GM21619 (cell line): ENCODE measurements around the gene KRT9.
"Not testable (repeated sequence)": the region's sequence is repeated elsewhere in the genome, so short reads cannot be mapped to it uniquely, and the experiment has no call there.

Experiments
- ATAC-seq: cut with Tn5 transposase; IDR thresholded peaks from one replicate; pipeline ENCODE4 v1.9.1; 2021; ENCODE audit not compliant: unreplicated experiment

KRT9 gene, protein sequence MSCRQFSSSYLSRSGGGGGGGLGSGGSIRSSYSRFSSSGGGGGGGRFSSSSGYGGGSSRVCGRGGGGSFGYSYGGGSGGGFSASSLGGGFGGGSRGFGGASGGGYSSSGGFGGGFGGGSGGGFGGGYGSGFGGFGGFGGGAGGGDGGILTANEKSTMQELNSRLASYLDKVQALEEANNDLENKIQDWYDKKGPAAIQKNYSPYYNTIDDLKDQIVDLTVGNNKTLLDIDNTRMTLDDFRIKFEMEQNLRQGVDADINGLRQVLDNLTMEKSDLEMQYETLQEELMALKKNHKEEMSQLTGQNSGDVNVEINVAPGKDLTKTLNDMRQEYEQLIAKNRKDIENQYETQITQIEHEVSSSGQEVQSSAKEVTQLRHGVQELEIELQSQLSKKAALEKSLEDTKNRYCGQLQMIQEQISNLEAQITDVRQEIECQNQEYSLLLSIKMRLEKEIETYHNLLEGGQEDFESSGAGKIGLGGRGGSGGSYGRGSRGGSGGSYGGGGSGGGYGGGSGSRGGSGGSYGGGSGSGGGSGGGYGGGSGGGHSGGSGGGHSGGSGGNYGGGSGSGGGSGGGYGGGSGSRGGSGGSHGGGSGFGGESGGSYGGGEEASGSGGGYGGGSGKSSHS

DNA sequence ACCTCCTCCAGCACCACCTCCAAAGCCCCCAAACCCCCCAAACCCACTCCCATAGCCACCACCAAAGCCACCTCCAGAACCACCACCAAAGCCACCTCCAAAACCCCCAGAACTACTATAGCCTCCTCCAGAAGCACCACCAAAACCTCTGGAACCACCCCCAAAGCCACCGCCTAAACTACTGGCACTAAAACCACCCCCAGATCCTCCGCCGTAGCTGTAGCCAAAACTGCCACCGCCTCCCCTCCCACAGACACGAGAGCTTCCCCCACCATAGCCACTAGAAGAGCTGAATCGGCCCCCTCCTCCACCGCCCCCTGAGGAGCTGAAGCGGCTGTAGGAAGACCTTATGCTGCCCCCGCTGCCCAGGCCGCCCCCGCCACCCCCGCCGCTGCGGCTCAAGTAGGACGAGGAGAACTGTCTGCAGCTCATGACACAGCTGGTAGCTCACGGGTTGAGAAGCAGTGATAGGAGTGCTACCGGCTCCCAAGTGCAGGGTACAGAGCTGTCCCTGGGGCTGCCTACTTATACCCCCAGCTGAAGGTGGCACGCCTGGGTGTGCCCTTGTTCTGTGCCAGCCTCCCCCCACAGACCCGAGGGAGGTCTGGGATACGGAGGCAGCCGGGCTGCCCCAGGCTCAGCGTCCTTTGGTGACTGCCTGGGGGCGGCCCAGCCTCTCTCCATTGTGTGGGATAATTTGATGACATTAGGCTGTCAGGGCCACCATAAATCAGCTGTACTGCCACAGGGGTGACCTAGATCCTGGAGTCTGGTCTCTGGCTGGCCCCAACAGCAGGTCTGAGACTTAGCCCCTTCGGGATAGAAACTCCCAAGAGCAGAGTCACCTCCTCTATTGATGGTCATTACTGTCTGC lies at the start of gene KRT9:
Gene KRT9 (minus strand): TSS at position 499 of the 874 bp plus-strand sequence. CDS start 67 bp downstream, at position 432.
- ATAC-seq: no peak

DNA sequence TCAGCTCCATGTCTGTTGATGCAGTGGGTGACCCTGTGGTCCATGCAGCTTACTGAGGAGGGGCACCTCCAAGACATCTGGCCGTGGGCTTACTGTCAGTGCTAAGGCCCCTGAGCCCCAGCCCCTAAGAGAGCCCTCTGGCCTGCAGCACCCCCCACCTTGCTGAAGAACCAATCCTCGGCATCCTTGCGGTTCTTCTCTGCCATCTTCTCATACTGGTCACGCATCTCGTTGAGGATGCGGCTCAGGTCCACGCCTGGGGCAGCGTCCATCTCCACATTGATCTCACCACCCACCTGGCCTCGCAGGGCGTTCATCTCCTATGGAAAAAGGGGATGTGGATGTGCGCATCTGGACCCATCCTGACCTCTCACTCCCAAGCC lies 49.6 kb upstream of the KRT9 start:
- ATAC-seq: not testable (repeated sequence)

DNA sequence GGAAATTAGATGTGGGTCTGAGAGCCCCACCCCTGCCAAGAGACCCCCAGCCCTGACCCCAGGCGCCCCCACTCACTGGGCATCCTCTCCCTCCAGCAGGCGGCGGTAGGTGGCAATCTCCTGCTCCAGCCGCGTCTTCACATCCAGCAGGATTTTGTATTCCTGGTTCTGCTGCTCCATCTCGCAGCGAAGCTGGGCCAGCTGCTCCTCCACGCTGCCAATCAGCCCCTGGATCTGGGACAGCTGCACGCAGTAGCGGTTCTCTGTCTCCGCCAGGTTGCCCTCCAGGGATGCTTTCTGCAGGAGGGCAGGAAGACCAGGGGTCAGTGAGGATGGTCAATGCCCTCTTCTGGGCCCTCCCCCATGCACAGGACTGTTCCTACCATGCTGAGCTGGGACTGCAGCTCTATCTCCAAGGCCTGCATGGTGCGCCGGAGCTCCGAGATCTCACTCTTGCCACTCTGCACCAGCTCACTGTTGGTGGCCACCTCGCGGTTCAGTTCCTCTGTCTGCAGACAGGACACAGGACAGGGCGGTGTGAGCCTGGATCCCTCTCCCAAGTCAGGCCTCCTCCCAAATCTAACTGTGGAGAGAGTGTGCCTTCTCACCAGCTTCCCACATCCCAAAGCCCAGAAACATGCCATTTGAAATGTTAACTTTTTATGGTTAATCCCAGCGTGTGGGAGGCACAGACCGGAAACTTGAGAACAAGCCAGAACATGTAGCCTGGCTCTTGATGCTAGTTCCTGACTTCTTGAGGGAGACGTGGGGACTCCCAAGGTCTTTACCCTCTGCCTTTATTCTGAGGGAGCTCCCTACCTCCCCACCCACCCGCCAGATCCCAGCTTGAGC lies 49.0 kb upstream of the KRT9 start:
- ATAC-seq: no peak

DNA sequence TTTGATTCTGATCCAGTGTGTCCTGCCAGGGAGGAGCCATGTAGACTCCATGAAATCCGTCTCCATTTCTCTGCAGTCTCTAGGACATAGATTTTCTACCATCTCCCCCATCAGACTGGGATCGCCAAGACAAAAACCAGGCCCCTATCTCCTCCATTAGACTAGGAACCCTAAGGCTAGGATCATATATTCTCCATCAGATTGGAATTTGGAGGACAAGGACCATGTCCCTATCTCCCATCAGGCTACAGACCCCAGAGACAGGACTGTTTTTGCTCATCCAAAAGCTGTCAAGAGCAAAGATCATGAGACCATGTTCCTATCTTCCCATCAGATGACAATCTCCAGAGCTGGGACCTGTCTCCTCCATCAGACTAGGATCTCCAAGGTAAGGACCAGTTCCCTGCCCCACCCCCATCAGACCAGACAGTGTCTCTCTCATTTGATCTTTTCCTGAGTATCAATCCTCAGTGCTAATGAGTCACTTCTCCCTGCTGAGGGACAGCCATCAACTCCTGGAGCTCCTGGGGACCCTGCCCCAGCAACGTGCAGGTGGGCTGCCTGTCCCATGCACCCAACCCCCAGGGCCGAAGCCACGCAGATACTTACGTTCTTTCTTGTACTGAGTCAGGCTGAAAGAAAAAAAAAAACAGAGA lies 48.2 kb upstream of the KRT9 start:
- ATAC-seq: not testable (repeated sequence)

DNA sequence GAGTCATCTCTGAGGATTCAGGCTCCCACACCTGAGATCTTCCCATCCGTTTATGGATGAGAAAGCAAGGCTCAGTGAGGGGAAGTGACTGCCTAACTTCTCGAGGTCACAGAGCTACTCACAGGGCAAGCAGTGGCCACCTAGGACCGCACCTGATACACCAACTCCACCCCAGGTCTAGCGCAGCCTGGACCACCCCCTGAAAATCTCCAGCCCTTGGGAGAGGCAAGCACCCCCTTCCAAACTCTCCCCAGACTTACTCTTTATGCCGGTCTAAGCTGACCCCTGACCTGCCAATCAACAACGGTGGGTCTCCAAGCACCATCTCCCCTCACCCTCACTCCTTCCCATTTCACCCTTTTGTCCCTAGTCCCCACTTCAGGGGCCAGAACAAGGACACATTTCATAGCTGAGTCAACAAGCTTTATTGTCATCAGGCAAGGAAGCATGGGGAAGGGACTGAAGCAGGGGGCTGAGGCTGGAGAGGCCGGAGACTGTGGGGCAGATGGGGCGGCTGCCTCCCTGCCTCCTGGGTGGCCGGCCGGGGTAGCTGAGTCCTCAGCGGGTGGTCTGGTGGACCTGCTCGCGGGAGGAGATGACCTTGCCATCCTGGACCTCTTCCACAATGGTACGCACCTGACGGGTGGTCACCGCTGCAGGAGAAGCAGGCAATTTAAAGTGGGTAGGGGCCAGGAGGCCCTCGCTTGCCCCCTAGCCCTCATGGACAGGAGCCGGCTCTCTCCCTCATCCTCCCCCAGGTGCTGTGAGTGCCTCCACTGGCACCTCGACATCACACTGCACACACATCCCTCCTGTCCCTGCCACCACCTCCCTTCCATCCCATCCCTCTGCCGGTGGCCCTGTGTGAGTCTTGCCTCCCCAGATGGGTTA lies 47.4 kb upstream of the KRT9 start:
- no peak for ATAC-seq

DNA sequence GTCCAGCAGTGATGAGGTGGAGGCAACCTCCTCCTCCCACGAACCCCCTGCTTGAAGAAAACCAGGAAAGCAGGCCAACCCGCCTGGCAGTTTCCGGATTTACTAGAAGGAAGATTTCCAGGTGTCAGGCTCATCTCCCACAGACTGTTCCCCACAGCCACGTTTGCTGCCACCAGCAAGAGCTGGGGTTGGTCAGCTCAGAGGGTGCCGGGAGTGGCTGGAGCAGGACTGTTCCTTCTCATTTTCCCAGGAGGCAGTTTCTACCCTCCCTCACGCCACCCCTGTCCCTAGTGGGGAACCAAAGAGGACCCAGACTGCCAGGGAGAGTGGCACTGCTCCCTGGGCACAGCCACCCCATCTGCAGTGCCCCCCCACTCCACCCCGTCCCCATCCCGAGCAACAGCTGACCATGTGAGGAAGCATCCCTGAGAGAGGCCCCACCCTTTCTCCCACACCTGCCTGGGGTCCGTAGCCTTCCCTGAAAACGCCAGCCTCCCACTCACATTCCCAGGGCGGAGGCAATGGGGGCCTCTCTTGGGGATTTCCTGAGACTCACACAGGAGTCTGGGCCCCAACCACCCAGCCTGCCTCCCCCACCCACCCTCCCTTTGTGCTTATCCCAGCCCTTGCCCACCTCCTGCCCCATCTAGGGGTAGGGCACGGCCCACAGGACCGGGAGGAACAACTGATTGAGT lies 46.6 kb upstream of the KRT9 start:
- no peak for ATAC-seq

DNA sequence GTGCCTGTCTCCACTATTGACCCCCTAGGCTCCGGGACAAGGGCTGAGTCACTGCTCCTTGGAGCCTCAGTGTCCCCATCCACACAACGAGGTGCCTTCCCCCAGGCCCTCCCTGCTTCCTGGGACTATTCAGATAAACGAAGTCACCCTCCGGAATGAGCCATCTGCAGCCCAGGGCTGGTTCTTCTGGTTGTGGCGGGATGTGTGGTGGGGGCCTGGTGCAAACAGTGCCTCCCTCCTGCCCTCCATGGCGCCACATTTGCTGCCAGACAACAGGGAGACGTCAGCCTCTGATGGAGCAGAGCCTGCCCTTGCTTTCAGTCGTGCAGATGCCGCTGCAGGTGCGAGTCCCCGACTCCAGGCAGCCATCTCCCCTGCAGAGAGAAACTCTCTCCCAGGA lies 45.8 kb upstream of the KRT9 start:
- ATAC-seq: no peak

DNA sequence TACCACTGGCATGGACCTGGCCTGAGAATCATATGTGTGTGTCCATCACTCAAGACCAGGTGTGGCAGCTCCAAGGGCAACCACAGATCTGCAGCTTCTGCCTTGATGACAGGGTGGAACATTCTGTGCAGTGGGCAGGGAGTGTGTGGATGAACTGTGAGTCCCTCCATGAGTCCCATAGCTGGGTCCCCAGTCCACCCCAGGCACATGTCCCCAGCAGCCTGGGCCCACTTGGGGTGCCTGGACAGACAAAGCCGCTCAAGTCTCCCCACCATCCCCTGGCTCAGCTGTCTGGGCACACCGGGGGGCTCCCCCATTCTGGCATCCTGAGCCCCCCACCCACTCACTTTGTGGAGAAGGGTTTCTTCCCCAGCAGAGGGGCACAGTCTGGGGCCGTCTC lies 45.3 kb upstream of the KRT9 start:
- no peak for ATAC-seq

DNA sequence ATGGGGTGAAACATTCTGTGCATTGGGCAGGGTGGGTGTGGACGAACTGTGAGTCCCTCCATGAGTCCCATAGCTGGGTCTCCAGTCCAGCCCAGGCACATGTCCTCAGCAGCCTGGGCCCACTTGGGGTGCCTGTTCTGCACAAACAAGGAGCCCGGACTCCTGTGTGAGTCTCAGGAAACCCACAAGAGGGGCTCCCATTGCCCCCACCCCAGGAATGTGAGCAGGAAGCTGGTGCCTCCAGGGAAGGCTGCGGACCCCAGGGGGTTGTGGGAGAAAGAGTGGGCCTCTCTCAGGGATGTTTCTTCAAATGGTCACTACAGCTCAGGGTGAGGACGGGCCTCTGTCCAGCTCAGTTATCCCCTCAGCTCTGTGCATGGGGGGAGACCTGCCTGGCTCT lies 44.6 kb upstream of the KRT9 start:
- not testable (repeated sequence) for ATAC-seq

DNA sequence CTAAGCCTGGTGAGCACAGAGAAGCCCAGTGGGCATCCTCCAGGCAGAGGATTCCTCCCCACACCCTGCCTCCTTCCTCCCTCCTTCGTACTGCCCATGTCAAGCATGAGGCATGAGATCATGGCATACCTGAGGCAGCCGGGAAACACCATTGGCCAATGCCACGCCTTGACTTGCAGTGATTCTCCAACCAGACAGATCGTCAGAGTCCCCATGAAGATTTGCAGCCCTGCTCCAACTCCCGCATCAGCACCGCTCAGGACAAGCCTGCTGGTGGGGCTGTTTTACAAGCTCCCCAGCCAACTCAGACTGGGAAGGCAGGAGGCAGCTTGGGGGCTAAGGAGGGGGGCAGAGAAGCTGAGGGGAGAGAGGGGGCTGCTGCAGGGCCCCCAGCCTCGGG lies 43.6 kb upstream of the KRT9 start:
- no peak for ATAC-seq

DNA sequence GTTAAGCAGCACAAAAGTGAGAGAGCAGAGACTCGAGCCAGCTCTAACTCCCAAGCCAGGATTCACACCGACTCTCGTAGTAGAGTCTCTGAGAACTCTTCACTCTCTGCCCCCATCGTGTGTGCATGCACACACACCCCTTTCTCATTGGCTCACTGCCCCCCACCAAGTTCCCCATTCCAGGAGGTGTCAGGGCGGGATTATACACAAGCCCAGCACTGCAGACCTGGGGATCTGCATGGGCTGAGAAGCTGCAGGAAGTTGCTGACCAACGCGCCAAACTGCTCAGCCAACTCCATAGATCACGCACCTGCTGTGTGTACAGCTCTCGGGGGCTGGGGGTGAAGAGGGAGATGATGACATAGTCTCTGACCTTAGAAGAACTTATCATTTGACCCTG lies 42.9 kb upstream of the KRT9 start:
- ATAC-seq: not testable (repeated sequence)

DNA sequence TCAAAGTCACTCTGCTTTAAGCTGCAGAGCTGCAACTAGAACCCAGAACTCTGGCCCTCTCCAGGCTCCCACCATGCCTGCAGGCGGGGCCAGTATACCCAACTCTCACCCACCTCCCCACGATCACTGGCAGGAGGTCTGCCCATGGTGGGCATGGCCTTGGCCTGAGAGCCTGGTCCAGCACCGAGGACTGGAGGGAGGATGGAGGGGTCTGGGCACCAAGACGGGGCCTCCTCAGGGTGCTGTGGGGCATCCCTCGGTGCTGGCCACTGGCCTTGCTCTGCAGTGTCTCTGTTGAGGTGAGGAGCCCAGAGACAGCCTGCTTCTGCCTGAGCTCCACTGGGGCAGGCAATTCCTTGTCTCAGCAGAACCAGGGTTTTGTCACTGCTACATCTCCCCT lies 42.2 kb upstream of the KRT9 start:
- ATAC-seq: no peak

DNA sequence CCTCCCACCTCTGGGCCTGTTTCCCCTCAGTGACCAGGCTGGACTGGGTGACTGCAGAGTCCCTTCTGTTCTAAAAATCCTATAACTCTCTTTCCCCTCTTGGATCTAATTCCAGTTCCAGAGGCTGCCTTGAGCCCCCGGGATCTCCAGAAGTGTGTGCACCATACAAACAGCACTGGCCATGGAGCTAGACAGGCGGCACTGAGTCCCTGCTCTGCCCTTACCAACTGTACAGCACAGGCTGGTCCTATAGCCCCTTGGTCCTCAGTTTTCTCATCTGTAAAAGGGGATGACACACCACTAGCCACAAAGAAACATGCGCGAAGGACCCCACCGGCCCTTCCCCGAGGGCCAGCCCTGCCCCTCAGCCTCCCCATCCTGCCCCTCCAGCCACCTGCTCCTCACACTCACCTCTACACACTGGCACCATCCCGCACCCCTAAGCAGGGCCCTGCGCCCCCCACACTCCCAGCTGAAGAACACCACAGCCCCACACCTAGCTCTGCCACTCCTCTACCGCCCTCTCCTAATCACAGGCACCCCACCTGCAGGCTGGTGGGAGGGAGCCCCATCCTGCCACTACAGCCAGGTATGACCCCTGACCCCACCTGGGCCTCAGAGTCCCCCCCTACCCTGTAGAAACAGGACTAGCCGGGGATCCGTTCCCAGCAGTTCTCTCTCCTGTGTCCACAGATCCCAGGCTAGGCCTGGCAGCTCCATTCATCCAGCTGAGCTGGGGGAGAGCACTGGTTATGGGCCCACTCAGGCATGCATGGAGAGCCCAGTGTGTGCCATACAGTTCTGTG lies 41.6 kb upstream of the KRT9 start:
- no peak for ATAC-seq

DNA sequence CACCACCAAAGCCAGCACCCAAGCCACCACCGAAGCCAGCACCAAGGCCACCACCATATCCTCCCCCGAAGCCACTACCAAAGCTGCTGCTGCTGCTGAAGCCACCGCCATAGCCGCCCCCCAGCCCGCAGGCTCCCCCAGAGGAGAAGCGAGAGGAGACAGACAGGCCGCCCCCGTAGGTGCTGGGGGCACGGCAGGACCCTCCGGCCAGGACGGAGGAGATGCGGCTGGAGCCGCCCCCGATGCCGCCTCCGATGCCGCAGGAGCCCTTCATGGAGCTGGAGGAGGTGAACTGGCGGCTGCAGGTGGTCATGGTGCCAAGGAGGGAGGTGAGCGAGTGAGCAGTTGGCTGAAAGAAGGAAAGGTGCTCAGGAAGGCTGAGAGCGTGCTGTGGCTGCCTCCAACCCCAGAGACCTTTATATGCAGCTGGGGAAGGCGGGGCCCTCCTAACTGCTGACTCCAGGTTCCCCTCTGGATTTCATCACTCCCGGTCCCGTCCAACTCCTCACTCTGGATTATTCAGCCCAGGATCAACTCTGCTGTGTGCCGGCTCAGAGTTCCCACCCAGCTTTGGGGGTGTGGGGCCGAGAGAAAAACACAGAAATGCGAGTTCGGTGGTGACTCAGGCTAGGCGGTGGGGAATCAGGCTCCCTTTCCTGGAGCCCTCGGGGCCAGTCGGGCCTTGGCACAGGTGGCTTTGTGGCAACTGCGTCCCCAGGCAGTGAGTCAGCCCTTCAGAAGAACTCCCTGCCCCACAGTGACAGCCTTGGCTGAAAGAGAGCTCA lies 40.7 kb upstream of the KRT9 start, which contains the start of gene KRT16:
Gene KRT16 (minus strand): TSS at position 392 of the 785 bp plus-strand sequence. CDS start 79 bp downstream, at position 313.
- not testable (repeated sequence) for ATAC-seq

DNA sequence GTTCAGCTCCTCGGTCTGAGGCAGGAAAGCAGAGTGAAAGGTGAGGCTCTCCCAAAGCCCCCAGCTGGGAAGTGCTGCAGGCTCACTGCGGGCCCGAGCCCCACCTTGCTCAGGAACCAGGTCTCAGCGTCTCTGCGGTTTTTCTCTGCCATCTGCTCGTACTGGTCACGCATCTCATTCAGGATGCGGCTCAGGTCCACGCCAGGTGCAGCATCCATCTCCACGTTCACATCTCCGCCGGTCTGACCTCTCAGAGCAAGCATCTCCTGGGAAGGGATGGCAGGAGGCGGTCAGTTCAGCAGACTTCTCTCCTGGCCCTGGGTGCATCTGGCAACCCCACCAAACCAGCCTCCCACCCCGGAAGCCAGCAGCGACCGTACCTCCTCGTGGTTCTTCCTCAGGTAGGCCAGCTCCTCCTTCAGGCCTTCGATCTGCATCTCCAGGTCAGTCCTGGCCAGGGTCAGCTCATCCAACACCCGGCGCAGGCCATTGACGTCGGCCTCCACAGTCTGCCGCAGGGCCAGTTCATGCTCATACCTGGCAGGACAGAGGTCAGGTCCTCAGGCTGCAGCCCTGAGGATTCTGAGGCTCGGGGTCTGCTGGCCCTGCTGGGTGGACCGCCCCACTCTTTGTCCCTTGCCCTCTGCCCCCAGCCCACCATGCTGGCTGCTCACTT lies 39.2 kb upstream of the KRT9 start:
- no peak for ATAC-seq

DNA sequence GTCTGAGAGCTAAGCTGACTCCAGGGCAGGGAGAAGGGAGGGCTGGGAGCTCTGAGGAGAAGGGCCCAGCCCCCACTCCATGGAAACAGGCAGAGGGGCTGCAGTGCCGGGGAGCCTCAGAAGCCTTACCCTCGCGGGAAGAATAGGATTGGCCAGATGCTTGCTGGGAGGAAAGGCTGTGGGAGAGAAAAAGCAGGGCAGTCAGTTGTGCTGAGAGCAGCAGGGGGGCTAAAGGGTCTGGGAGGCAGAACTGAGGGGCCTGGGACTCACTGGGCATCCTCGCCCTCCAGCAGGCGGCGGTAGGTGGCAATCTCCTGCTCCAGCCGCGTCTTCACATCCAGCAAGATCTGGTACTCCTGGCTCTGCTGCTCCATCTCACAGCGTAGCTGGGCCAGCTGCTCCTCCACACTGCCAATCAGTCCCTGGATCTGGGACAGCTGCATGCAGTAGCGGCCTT lies 38.2 kb upstream of the KRT9 start:
- not testable (repeated sequence) for ATAC-seq
